ENCODE measurements around the gene OR7C2.
"Not testable (repeated sequence)": the region's sequence is repeated elsewhere in the genome, so short reads cannot be mapped to it uniquely, and the experiment has no call there.

Gene OR7C2

GRCh38 chr19:14941189-14941588, at the start of gene OR7C2:
Gene OR7C2 (plus strand): TSS chr19:14941489. CDS start chr19:14941489, 0 bp downstream.
- no peak for DNase-seq
- intact Hi-C loops (cut with DNase I) = no loop called here

GRCh38 chr19:14901675-14902260, 39.5 kb upstream of the OR7C2 start:
- intact Hi-C loops (cut with DNase I) = no loop called here
- no peak for DNase-seq

- DNase-seq = no peak
- intact Hi-C loops (cut with DNase I) = no loop called here
Measured at GRCh38 chr19:14906711-14907110, 34.6 kb upstream of the OR7C2 start.

- intact Hi-C loops (cut with DNase I) = no loop called here
- no peak for DNase-seq
Measured at GRCh38 chr19:14915116-14915515, 26.2 kb upstream of the OR7C2 start.

GRCh38 chr19:14916848-14917247, 24.4 kb upstream of the OR7C2 start:
- DNase-seq = no peak
- intact Hi-C loops (cut with DNase I) = no loop called here

- no peak for DNase-seq
- intact Hi-C loops (cut with DNase I) = no loop called here
Measured at GRCh38 chr19:14933506-14933905, 7.8 kb upstream of the OR7C2 start.

GRCh38 chr19:14940266-14940665, 1.0 kb upstream of the OR7C2 start:
- DNase-seq = no peak
- intact Hi-C loops (cut with DNase I) = no loop called here

- no peak for DNase-seq
- intact Hi-C loops (cut with DNase I) = no loop called here
Measured at GRCh38 chr19:14943601-14944000, 2.3 kb downstream of the OR7C2 start.

GRCh38 chr19:14944456-14944855, 3.2 kb downstream of the OR7C2 start:
- intact Hi-C loops (cut with DNase I) = no loop called here
- no peak for DNase-seq

GRCh38 chr19:14949413-14949812, 8.1 kb downstream of the OR7C2 start:
- intact Hi-C loops (cut with DNase I); DNase-seq: not testable (repeated sequence)

- intact Hi-C loops (cut with DNase I) = no loop called here
- no peak for DNase-seq
Measured at GRCh38 chr19:14949876-14950275, 8.6 kb downstream of the OR7C2 start.

- DNase-seq = no peak
- intact Hi-C loops (cut with DNase I) = no loop called here
Measured at GRCh38 chr19:14950421-14950820, 9.1 kb downstream of the OR7C2 start.

GRCh38 chr19:14952767-14953166, 11.5 kb downstream of the OR7C2 start:
- intact Hi-C loops (cut with DNase I) = no loop called here

GRCh38 chr19:14954071-14954655, 12.9 kb downstream of the OR7C2 start:
- no peak for DNase-seq
- intact Hi-C loops (cut with DNase I) = no loop called here

More at GRCh38 chr19:14952767-14953166, 11.5 kb downstream of the OR7C2 start:
- no peak for DNase-seq

GRCh38 chr19:14957464-14957863, 16.2 kb downstream of the OR7C2 start:
- intact Hi-C loops (cut with DNase I) = no loop called here
- no peak for DNase-seq

GRCh38 chr19:14959263-14959662, 18.0 kb downstream of the OR7C2 start:
- intact Hi-C loops (cut with DNase I) = no loop called here
- DNase-seq = no peak

GRCh38 chr19:14961956-14962685, 20.8 kb downstream of the OR7C2 start:
- peak in 1 of 10 donors; percentile 58 for DNase-seq
- intact Hi-C loops (cut with DNase I) = no loop called here

GRCh38 chr19:14968247-14968646, 27.0 kb downstream of the OR7C2 start:
- intact Hi-C loops (cut with DNase I) = no loop called here
- peak in 1 of 10 donors; percentile 72 for DNase-seq

- DNase-seq = peak in 1 of 10 donors; percentile 49
- intact Hi-C loops (cut with DNase I) = no loop called here
Measured at GRCh38 chr19:14971474-14971873, 30.2 kb downstream of the OR7C2 start.

GRCh38 chr19:14972676-14973075, 31.4 kb downstream of the OR7C2 start:
- DNase-seq = peak in 8 of 10 donors; percentile 58 to 94 (median 72)
- intact Hi-C loops (cut with DNase I) = no loop called here

GRCh38 chr19:14974488-14974887, 33.2 kb downstream of the OR7C2 start:
- DNase-seq = peak in 1 of 10 donors; percentile 22
- intact Hi-C loops (cut with DNase I) = no loop called here

GRCh38 chr19:14977128-14977527, 35.8 kb downstream of the OR7C2 start:
- no peak for DNase-seq
- intact Hi-C loops (cut with DNase I) = no loop called here
